ENCODE results near the gene KMT2C.

KMT2C gene

DNA sequence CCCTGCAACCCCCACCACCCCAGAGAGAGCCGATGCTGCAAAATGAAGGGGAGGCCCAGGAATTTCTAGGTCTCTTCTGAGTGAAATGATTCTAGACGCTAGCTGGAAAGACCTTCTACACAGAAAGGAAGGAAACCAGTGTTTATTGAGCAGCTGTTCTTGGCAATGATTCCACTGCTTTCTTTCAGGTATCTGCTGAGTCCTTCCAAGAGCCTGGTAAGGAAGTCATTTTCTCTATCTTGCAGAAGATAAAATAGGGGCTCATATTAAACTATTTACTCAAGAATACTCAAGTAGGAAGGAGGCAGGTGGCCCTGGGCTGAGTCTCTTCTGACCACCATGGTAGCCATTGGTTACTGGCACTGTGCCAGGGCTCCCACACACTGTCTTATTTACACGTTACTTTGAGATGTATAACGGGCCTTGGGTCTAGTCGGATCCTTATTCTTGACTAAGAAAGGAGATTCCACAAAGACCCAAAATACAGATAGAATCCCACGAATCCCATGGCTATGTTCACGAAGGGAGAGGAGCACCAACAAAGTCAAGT lies 298.3 kb downstream of the KMT2C start:
- no peak overlapping the region for H3K4me2 ChIP-seq (ENCODE audit: low read depth, low read length, poor library complexity, severe bottlenecking)
- peaks cover 22% of the 10 kb centered on the region; the same call in 1 of the 2 replicates for H3K36me3 ChIP-seq (ENCODE audit: low read length)
- H3K79me2 ChIP-seq (ENCODE audit: insufficient read depth, low read length): no peaks in the 10 kb centered on the region
- no peaks in the 10 kb centered on the region for H3K9me3 ChIP-seq (ENCODE audit: insufficient read depth, low read length)
- H2AFZ ChIP-seq (ENCODE audit: low read depth, low read length, severe bottlenecking): no peak overlapping the region
- H3F3A ChIP-seq (ENCODE audit: insufficient read depth): peaks cover 5% of the 10 kb centered on the region; the same call in 1 of the 2 replicates
- no peak overlapping the region for H3K9ac ChIP-seq (ENCODE audit: low read length)
- no peak for TF ChIP-seq EZH2phosphoT487 (conservative IDR thresholded peaks at IDR 0.05; ENCODE audit: low read length)
- TF ChIP-seq, protein P1, sequence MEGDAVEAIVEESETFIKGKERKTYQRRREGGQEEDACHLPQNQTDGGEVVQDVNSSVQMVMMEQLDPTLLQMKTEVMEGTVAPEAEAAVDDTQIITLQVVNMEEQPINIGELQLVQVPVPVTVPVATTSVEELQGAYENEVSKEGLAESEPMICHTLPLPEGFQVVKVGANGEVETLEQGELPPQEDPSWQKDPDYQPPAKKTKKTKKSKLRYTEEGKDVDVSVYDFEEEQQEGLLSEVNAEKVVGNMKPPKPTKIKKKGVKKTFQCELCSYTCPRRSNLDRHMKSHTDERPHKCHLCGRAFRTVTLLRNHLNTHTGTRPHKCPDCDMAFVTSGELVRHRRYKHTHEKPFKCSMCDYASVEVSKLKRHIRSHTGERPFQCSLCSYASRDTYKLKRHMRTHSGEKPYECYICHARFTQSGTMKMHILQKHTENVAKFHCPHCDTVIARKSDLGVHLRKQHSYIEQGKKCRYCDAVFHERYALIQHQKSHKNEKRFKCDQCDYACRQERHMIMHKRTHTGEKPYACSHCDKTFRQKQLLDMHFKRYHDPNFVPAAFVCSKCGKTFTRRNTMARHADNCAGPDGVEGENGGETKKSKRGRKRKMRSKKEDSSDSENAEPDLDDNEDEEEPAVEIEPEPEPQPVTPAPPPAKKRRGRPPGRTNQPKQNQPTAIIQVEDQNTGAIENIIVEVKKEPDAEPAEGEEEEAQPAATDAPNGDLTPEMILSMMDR (IDR thresholded peaks at IDR 0.05; ENCODE audit: insufficient read depth, low read length, poor library complexity, severe bottlenecking): no peak
- H4K20me1 ChIP-seq (ENCODE audit: low read depth, low read length): no peaks in the 10 kb centered on the region
- H3K9me2 ChIP-seq (replicated peaks; ENCODE audit: insufficient read depth, low read length): no peaks in the 10 kb centered on the region
- no peak overlapping the region for H3K27ac ChIP-seq (ENCODE audit: low read depth, low read length)
- H3K27me3 ChIP-seq (ENCODE audit: low read length): no peaks in the 10 kb centered on the region
- H3K4me3 ChIP-seq (ENCODE audit: insufficient read depth, low read length, poor library complexity, severe bottlenecking): no peak overlapping the region

DNA sequence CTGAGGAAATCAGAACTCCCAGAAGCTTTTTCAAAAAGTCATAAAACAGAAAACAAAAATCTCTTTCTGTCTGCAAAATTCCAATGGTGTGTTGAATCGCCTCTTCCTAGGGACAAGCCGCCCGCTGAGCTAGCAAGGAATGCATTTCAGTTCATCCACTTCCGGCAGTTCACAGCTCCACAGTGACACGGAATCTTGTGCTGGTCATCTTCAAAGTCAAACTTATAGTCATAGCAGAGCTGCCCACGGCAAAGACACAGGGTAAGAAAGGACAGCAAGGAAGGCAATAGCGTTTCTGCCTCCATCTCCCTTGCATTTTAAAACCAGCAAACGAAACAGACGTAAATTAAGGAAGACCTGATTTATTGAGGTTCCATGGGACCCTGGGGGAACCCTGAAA lies 299.1 kb downstream of the KMT2C start:
- H3K27ac ChIP-seq (ENCODE audit: low read depth, low read length): no peak overlapping the region
- no peak overlapping the region for H3K9ac ChIP-seq (ENCODE audit: low read length)
- H3K36me3 ChIP-seq (ENCODE audit: low read length): peaks cover 15% of the 10 kb centered on the region; the same call in 1 of the 2 replicates
- no peaks in the 10 kb centered on the region for H3K79me2 ChIP-seq (ENCODE audit: insufficient read depth, low read length)
- H3K4me2 ChIP-seq (ENCODE audit: low read depth, low read length, poor library complexity, severe bottlenecking): no peak overlapping the region
- no peaks in the 10 kb centered on the region for H4K20me1 ChIP-seq (ENCODE audit: low read depth, low read length)
- H3K27me3 ChIP-seq (ENCODE audit: low read length): no peaks in the 10 kb centered on the region
- no peak overlapping the region for H2AFZ ChIP-seq (ENCODE audit: low read depth, low read length, severe bottlenecking)
- peaks cover 5% of the 10 kb centered on the region; the same call in 1 of the 2 replicates for H3F3A ChIP-seq (ENCODE audit: insufficient read depth)
- H3K9me3 ChIP-seq (ENCODE audit: insufficient read depth, low read length): no peaks in the 10 kb centered on the region
- no peak overlapping the region for H3K4me3 ChIP-seq (ENCODE audit: insufficient read depth, low read length, poor library complexity, severe bottlenecking)
- H3K9me2 ChIP-seq (replicated peaks; ENCODE audit: insufficient read depth, low read length): no peaks in the 10 kb centered on the region
- TF ChIP-seq EZH2phosphoT487 (conservative IDR thresholded peaks at IDR 0.05; ENCODE audit: low read length): no peak
- TF ChIP-seq, protein P1 (IDR thresholded peaks at IDR 0.05; ENCODE audit: insufficient read depth, low read length, poor library complexity, severe bottlenecking): no peak

DNA sequence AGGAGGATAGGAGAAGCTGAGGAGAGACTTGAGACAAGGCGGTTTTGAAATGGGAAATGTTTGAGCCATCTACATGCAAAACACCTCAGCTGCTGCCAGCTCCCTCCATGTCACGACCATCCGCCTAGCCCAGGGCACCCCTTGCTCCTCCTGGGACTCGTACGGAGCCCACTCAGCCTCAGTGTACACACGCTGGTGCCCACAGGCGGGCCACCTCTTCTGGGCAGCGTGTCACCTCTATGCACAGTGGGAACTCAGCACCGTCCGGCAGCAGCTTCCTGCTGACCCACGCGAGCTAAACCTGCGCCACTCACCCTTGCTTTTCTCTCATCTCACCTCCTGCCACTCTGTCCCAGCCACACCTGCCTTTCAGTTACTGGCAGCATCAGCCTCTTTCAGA lies 302.0 kb downstream of the KMT2C start:
- peaks cover 16% of the 10 kb centered on the region; the same call in 1 of the 2 replicates for H3K36me3 ChIP-seq (ENCODE audit: low read length)
- H3K9me3 ChIP-seq (ENCODE audit: insufficient read depth, low read length): no peaks in the 10 kb centered on the region
- H2AFZ ChIP-seq (ENCODE audit: low read depth, low read length, severe bottlenecking): no peak overlapping the region
- no peak overlapping the region for H3K9ac ChIP-seq (ENCODE audit: low read length)
- peaks cover 11% of the 10 kb centered on the region; the same call in 1 of the 2 replicates for H3F3A ChIP-seq (ENCODE audit: insufficient read depth)
- no peak overlapping the region for H3K4me2 ChIP-seq (ENCODE audit: low read depth, low read length, poor library complexity, severe bottlenecking)
- no peaks in the 10 kb centered on the region for H4K20me1 ChIP-seq (ENCODE audit: low read depth, low read length)
- H3K27ac ChIP-seq (ENCODE audit: low read depth, low read length): no peak overlapping the region
- H3K27me3 ChIP-seq (ENCODE audit: low read length): no peaks in the 10 kb centered on the region
- H3K4me3 ChIP-seq (ENCODE audit: insufficient read depth, low read length, poor library complexity, severe bottlenecking): no peak overlapping the region
- H3K9me2 ChIP-seq (replicated peaks; ENCODE audit: insufficient read depth, low read length): no peaks in the 10 kb centered on the region
- no peaks in the 10 kb centered on the region for H3K79me2 ChIP-seq (ENCODE audit: insufficient read depth, low read length)
- TF ChIP-seq, protein P1 (IDR thresholded peaks at IDR 0.05; ENCODE audit: insufficient read depth, low read length, poor library complexity, severe bottlenecking): no peak
- no peak for TF ChIP-seq EZH2phosphoT487 (conservative IDR thresholded peaks at IDR 0.05; ENCODE audit: low read length)
